ENCODE data around the gene ARGLU1. TPM values are rescaled to one million over a fixed set of nuclear protein-coding genes. Genes with fewer than 3 reads are reported as not detected.

The ARGLU1 gene
- polyA plus RNA-seq, 1 donor: 197 TPM

DNA sequence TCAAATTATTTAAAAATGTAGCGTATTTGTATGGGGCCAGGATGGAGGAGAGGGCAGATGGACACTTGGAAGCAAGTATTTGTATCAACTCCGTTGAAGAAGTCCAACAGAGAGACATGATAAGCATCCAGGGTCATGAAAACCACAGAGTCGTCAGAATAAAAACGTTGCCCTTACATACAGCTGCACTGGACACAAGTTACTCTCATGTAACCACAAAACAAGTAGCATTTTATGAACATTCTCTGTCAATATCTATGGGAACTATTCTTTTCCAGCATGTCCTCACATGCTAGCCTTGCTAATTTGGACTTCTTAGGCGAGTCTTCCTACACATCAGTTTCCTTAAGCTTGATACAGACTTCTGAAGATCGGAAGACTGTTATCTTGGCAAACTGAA is 67.5 kb downstream of the ARGLU1 start:
- no peaks in the 10 kb centered on the region for H3K27me3 ChIP-seq (ENCODE audit: control insufficient read depth, insufficient read depth, low read length)
- H3K9me3 ChIP-seq (ENCODE audit: control insufficient read depth, low read depth, low read length): no peaks in the 10 kb centered on the region
- H3K36me3 ChIP-seq (ENCODE audit: control insufficient read depth, insufficient read depth, low read length): peaks cover 3% of the 10 kb centered on the region
- no peak overlapping the region for H3K4me3 ChIP-seq (ENCODE audit: low read length)
- H3K4me1 ChIP-seq (ENCODE audit: control insufficient read depth, insufficient read depth, low read length): peaks cover 6% of the 10 kb centered on the region
- no peak for DNase-seq
- no peak overlapping the region for H3K27ac ChIP-seq (ENCODE audit: low read length)
- WGBS (ENCODE audit: insufficient coverage, low lambda C conversion rate): 100% methylated on average over 1 of the region's 6 CpGs

DNA sequence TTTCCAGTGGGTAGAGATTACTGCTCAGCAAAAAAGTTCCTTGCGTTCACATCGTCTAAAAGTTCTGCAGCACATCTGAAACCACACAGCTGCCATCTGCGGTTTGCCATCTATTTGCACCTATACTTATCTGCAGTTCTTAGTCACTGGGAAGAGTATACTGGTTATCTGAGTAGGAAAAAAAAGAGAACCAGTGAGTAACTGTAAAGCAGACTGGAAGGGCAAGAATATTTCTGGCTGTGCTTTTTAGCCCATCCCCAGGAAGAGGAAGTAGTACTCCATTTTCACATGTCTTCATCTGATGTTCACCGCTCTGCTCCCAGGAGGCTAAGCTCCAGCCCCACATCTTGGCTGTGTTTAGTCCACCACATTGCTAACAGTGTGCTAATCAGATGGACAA is 68.0 kb downstream of the ARGLU1 start:
- Histone ChIP-seq H3K9me3 (ENCODE audit: control insufficient read depth, low read depth, low read length) (no peaks in the 10 kb centered on the region), H3K36me3 (ENCODE audit: control insufficient read depth, insufficient read depth, low read length) (peaks cover 3% of the 10 kb centered on the region), H3K4me1 (ENCODE audit: control insufficient read depth, insufficient read depth, low read length) (peaks cover 6% of the 10 kb centered on the region), H3K27me3 (ENCODE audit: control insufficient read depth, insufficient read depth, low read length) (no peaks in the 10 kb centered on the region), H3K27ac (ENCODE audit: low read length) (no peak overlapping the region), H3K4me3 (ENCODE audit: low read length) (no peak overlapping the region)
- no CpG with 5 or more reads among the region's 4 CpGs for WGBS (ENCODE audit: insufficient coverage, low lambda C conversion rate)
- DNase-seq: no peak

DNA sequence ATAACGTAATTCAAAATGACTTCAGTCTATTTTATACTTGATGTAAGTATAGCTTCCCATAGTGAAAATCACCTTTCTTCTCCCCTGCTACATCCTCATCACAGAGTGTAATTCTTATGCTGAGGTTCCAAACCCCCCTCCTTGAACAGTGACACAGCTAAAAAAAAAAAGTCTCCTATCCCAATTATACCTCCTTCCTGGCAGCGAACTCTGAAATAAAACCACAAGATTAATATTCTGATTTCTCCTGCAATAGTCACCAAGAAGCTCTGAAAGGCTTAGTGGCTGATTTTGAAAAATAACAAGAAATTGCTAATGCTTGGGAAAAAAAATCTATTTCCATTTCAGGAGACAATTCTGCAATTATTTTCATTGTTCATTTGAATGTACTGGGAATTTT is 68.8 kb downstream of the ARGLU1 start:
- Histone ChIP-seq H3K27me3 (ENCODE audit: control insufficient read depth, insufficient read depth, low read length) (no peaks in the 10 kb centered on the region), H3K27ac (ENCODE audit: low read length) (no peak overlapping the region), H3K4me1 (ENCODE audit: control insufficient read depth, insufficient read depth, low read length) (peaks cover 7% of the 10 kb centered on the region), H3K36me3 (ENCODE audit: control insufficient read depth, insufficient read depth, low read length) (no peaks in the 10 kb centered on the region), H3K9me3 (ENCODE audit: control insufficient read depth, low read depth, low read length) (no peaks in the 10 kb centered on the region), H3K4me3 (ENCODE audit: low read length) (no peak overlapping the region)
- 71% methylated on average over 1 of the region's 2 CpGs for WGBS (ENCODE audit: insufficient coverage, low lambda C conversion rate)
- DNase-seq: no peak

DNA sequence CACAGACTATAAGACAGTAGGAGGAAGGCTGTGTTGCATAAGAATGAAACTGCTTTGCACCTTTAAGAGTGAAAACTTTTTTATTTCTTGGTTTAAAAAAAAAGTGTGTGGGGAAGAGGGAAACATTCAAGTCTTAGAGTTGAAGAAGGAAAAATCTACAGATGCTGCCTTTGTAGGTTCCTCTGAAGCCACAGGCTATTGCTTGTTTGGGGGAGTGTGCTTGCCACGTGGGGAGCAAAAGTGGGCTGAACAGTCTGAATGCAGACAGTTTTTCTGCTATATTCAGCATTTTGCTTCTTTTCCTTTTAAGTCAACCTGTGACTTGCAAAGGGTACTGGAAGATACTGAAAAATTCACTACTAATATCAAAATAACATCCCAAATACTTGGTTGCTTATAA is 69.4 kb downstream of the ARGLU1 start:
- Histone ChIP-seq H3K4me3 (ENCODE audit: low read length) (no peak overlapping the region), H3K27ac (ENCODE audit: low read length) (no peak overlapping the region), H3K27me3 (ENCODE audit: control insufficient read depth, insufficient read depth, low read length) (no peaks in the 10 kb centered on the region), H3K9me3 (ENCODE audit: control insufficient read depth, low read depth, low read length) (no peaks in the 10 kb centered on the region), H3K4me1 (ENCODE audit: control insufficient read depth, insufficient read depth, low read length) (peaks cover 12% of the 10 kb centered on the region), H3K36me3 (ENCODE audit: control insufficient read depth, insufficient read depth, low read length) (peaks cover 1% of the 10 kb centered on the region)
- no CpG with 5 or more reads among the region's 1 CpG for WGBS (ENCODE audit: insufficient coverage, low lambda C conversion rate)
- DNase-seq: no peak

DNA sequence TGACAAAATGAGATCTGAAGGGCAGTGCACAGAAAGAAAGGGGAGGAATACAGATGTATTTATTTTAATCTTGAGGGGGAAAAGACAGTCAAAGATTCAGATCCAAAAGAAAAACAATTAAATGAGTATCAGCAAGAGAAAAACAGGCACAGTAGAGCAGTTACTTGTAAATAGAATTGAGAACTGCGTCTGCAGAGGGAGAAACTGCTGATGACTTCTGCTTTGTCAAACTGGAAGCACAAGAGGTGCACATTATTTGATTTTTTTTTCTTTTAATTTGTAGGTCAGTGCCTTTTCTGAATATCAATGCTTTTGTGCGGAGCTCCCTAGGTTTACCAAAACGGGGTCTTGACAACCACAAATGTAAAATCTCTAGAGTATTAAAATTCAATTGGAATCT is 69.8 kb downstream of the ARGLU1 start:
- DNase-seq: no peak
- H3K9me3 ChIP-seq (ENCODE audit: control insufficient read depth, low read depth, low read length): peaks cover under 1% of the 10 kb centered on the region
- no peaks in the 10 kb centered on the region for H3K27me3 ChIP-seq (ENCODE audit: control insufficient read depth, insufficient read depth, low read length)
- peaks cover 17% of the 10 kb centered on the region for H3K4me1 ChIP-seq (ENCODE audit: control insufficient read depth, insufficient read depth, low read length)
- no peak overlapping the region for H3K27ac ChIP-seq (ENCODE audit: low read length)
- peaks cover 4% of the 10 kb centered on the region for H3K36me3 ChIP-seq (ENCODE audit: control insufficient read depth, insufficient read depth, low read length)
- no peak overlapping the region for H3K4me3 ChIP-seq (ENCODE audit: low read length)
- WGBS (ENCODE audit: insufficient coverage, low lambda C conversion rate): 58% methylated on average over 2 of the region's 3 CpGs

DNA sequence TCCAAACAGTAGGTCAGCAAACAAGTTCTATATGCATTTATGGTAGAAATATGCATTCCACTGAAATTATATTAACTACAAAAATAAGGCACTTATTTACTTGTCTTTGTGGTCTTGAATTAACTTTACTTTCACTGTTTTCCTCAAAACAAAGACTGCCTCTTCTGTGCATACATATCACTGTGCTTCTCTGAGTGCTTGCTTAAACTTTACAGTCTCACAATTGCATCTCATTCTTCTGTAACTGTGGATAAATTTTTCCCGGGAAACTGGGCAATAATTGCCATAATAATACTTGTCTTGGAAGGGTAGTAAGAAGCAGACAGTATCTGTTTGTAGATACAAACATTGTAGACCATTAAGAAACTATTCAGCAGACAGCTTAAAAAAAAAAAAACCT is 70.9 kb downstream of the ARGLU1 start:
- H3K27me3 ChIP-seq (ENCODE audit: control insufficient read depth, insufficient read depth, low read length): no peaks in the 10 kb centered on the region
- H3K9me3 ChIP-seq (ENCODE audit: control insufficient read depth, low read depth, low read length): peaks cover 7% of the 10 kb centered on the region
- 0% methylated on average over 1 of the region's 1 CpG for WGBS (ENCODE audit: insufficient coverage, low lambda C conversion rate)
- H3K4me3 ChIP-seq (ENCODE audit: low read length): no peak overlapping the region
- DNase-seq: no peak
- H3K27ac ChIP-seq (ENCODE audit: low read length): peak overlapping the region; percentile 56
- peaks cover 15% of the 10 kb centered on the region for H3K36me3 ChIP-seq (ENCODE audit: control insufficient read depth, insufficient read depth, low read length)
- peaks cover 27% of the 10 kb centered on the region for H3K4me1 ChIP-seq (ENCODE audit: control insufficient read depth, insufficient read depth, low read length)

DNA sequence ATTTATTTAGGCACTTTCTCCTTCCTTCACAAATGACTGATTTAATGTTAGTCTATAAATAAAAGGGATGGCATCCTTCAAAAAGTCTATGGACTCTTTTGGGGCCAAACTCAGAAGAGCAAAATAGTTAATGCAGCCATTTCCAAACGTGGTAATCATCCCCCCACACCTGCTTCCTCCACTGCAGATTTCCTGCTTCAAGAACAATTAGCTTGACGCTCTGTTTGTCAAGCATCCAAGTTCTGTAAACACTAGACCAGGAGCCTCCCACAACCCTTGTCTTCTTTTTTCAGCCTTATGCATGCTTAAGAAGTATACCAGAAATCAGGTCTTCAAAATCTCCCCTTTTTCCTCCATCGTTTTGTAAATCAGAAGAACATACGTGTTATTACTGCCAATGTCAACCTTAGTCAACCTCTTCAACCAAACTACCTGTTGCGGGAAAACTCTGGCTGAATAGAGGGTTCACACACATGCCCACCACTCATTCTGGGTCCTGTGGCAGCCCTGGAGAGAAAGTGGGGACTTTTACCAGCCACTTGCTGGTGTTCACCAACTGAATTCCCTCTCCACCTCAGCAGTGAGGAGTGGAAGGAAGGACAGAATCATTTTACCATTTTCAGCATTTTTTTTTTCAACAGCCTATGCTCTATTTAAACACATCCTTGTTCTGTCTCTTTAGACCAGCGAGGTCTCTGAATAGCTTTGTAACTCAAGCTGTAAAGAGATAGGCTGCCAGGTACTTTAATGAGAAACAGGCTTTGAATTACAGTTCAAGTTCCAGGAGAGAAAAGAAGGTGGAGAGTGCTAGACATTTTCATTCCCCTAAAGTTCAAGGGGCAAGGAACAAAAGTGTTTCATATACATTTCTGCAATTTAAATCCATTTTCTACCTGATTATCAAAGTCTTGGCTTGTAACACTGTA is 71.6 kb downstream of the ARGLU1 start:
- Histone ChIP-seq H3K27ac (ENCODE audit: low read length) (peak overlapping the region; percentile 56), H3K9me3 (ENCODE audit: control insufficient read depth, low read depth, low read length) (peaks cover 7% of the 10 kb centered on the region), H3K4me1 (ENCODE audit: control insufficient read depth, insufficient read depth, low read length) (peaks cover 34% of the 10 kb centered on the region), H3K27me3 (ENCODE audit: control insufficient read depth, insufficient read depth, low read length) (no peaks in the 10 kb centered on the region), H3K36me3 (ENCODE audit: control insufficient read depth, insufficient read depth, low read length) (peaks cover 21% of the 10 kb centered on the region), H3K4me3 (ENCODE audit: low read length) (no peak overlapping the region)
- peak in 1 of 2 donors; percentile 59 for DNase-seq
- 53% methylated on average over 3 of the region's 6 CpGs for WGBS (ENCODE audit: insufficient coverage, low lambda C conversion rate)

DNA sequence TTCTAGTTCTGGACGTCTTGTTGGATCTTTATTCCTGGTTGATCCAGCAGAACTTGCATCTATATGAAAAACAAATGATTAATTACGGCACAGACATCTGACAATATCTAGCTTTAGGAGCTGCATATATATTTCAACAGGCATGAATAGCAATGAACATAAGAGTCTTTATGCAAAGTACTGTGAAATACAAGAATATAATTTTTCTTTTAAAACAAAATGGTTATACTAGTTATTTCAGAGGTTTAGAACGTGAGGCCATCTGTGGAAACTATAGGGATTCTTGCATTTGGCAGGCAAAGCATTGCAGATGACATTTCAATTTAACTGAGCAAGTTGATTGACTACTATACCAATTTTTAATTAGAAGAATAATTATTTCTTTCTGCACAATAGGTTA is 73.0 kb downstream of the ARGLU1 start:
- Histone ChIP-seq H3K27ac (ENCODE audit: low read length) (no peak overlapping the region), H3K4me3 (ENCODE audit: low read length) (no peak overlapping the region), H3K36me3 (ENCODE audit: control insufficient read depth, insufficient read depth, low read length) (peaks cover 23% of the 10 kb centered on the region), H3K9me3 (ENCODE audit: control insufficient read depth, low read depth, low read length) (peaks cover 7% of the 10 kb centered on the region), H3K4me1 (ENCODE audit: control insufficient read depth, insufficient read depth, low read length) (peaks cover 34% of the 10 kb centered on the region), H3K27me3 (ENCODE audit: control insufficient read depth, insufficient read depth, low read length) (no peaks in the 10 kb centered on the region)
- DNase-seq: no peak
- WGBS (ENCODE audit: insufficient coverage, low lambda C conversion rate): 70% methylated on average over 2 of the region's 3 CpGs

DNA sequence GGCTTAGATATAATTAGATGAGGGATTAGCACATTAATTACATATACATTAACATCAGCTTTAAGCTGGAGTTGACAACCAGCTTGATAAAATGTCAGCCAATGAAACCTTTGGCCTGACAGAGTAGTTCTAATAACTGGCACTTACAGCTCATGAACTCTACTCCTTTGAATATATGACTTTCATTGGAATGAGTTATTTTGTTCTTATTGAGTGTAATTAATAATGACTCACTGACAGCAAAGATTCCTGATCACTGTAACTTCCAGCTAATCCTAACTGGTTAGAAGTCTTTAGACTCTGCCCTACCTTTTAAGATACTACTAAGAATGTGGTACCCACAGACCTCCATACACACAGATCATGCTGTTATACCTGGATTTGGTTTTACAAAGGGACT is 73.4 kb downstream of the ARGLU1 start:
- Histone ChIP-seq H3K4me1 (ENCODE audit: control insufficient read depth, insufficient read depth, low read length) (peaks cover 34% of the 10 kb centered on the region), H3K4me3 (ENCODE audit: low read length) (no peak overlapping the region), H3K27me3 (ENCODE audit: control insufficient read depth, insufficient read depth, low read length) (no peaks in the 10 kb centered on the region), H3K9me3 (ENCODE audit: control insufficient read depth, low read depth, low read length) (peaks cover 7% of the 10 kb centered on the region), H3K36me3 (ENCODE audit: control insufficient read depth, insufficient read depth, low read length) (peaks cover 23% of the 10 kb centered on the region), H3K27ac (ENCODE audit: low read length) (peak overlapping the region; percentile 77)
- DNase-seq: peak in 1 of 2 donors; percentile 72

DNA sequence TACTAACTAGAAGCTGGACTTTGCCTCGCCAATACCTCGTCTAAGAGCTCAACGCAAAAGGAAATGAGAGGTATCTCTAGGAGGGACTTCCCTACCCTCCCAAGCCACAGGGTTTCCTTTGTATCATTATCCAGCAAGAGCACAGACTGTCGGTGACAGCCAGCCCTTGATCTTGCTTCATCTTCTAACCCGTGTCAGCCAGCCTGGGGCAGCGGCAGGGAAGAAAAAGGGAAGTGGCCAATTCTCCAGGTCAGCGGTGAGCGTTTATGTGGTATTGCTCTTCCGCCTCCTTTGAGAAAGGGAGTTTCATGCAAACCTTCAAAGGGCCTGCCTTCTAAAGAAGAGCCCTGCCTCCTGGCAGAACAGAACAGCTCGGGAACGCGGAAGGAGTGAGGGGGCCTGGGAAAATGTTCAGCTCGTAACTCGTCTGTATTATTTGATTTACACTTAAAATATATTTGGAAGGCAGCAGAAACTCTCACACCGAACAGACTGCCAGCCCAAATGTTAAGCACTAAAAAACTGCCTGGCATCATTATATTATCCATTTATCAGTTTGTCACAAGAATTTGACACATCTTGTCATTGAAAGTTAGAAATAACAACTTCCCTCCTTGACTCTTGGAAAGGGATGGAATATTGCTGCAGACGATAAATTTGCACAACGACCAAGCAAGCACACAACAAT is 74.3 kb downstream of the ARGLU1 start:
- peak; percentile 66 to 92 for DNase-seq
- no CpG with 5 or more reads among the region's 17 CpGs for WGBS (ENCODE audit: insufficient coverage, low lambda C conversion rate)
- Histone ChIP-seq H3K4me1 (ENCODE audit: control insufficient read depth, insufficient read depth, low read length) (peaks cover 39% of the 10 kb centered on the region), H3K36me3 (ENCODE audit: control insufficient read depth, insufficient read depth, low read length) (peaks cover 23% of the 10 kb centered on the region), H3K4me3 (ENCODE audit: low read length) (no peak overlapping the region), H3K27me3 (ENCODE audit: control insufficient read depth, insufficient read depth, low read length) (no peaks in the 10 kb centered on the region), H3K9me3 (ENCODE audit: control insufficient read depth, low read depth, low read length) (peaks cover 7% of the 10 kb centered on the region), H3K27ac (ENCODE audit: low read length) (peak overlapping the region; percentile 77)

Data from large intestine (tissue), 3 donors.